NCI-H2107 (cell line): ENCODE measurements around the gene HIGD1B.

Source experiments
- DNase-seq: peaks from one replicate; lab custom pipeline; 2025; lab: John Stamatoyannopoulos, UW

The HIGD1B gene

GRCh38 chr17:44837196-44837595 is 10.5 kb upstream of the HIGD1B start:
- no peak for DNase-seq

DNA sequence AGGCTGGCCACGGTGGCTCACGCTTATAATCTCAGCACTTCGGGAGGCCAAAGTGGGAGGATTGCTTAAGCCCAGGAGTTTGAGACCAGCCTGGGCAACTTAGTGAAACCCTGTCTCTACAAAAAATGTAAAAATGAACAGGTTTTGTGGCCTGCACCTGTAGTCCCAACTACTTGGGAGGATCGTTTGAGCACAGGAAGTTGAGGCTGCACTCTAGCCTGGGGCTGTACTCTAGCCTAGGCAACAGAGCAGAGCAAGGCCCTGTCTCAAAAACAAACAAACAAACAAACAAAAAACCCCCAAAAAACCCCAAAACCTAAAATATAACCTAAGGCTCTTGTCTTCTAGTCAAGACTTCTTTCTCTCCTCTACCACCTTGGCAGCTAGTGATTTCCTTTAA is 7.4 kb upstream of the HIGD1B start:
- no peak for DNase-seq

GRCh38 chr17:44840936-44841335 is 6.7 kb upstream of the HIGD1B start:
- no peak for DNase-seq

GRCh38 chr17:44842748-44843147 is 4.9 kb upstream of the HIGD1B start:
- no peak for DNase-seq

- DNase-seq = no peak
Observed at GRCh38 chr17:44844390-44844830, 3.3 kb upstream of the HIGD1B start.

DNA sequence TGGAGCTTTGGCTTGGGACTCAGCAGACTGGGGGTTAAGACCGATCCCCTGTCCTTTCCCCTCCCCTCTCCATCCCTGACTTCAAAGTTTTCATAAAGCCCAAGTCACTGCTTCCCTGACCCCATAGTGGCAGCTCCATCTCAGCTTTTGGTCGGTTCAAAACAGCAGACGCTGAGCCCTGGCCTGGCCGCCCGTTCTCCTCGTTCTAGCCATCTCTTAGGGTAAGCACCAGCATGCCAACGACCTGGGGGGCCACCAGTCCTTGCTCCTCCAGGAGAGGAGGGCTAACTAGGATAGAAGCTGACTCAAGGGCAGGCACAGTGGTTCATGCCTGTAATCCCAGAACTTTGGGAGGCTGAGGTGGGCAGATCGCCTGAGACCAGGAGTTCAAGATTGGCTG is 1.5 kb upstream of the HIGD1B start:
- no peak for DNase-seq

GRCh38 chr17:44848257-44848795 is 643 bp downstream of the HIGD1B start:
- DNase-seq = no peak

DNA sequence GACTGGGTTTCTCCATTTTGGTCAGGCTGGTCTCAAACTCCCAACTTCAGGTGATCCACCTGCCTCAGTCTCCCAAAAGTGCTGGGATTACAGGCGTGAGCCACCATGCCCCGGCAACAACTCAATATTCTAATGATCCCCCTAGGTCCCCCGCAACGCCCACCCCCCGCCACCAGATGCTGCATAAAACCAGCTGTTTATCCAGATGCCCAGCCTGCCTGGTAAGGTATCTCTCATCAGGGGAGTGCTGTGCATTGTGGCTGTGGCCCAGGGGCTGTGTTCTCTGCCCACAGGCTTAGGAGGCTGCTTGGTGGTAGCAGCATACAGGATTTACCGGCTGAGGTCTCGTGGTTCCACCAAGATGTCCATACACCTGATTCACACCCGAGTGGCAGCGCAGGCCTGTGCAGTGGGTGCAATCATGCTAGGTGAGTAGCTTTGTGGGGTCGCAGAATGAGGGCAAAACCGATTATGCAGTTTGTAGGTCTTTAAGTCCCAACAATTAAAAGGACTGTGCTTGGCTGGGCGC is 1.3 kb downstream of the HIGD1B start:
- no peak for DNase-seq

DNA sequence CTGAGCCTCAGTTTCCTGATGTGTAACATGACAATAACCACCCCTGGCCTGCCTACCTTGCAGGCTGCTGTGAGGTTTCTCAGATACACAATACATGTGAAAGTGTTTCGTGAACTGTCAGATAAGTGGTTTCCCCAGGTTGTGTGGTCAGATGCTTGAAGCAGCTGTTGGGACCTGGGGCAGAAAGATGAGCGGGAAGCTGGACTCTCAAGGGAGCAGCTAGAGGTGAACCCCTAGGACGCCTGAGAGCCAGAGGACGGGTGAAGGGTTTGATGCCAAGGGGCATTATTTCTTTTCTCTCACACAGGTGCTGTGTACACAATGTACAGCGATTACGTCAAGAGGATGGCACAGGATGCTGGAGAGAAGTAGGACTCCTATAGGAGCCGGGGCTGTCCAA is 2.3 kb downstream of the HIGD1B start:
- no peak for DNase-seq

DNA sequence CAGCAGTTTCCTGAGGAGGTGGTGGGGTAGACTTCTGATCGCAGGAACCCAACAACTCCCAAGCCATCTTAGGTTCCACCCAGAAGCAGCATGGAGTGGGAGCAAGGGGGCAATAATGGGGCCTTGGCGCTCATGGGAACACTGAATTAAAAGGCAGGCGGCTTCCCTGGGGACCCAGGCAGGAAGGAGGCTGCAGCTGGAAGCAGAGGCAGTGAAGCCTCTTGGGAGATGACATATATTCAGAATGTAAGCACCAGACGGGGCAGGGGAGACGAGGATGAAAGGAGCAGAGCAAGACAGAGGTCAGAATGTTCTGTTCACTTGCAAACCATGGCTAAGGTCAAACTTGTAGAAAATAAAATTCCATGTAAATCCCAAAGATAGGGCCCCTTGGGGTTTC is 2.9 kb downstream of the HIGD1B start:
- no peak for DNase-seq

GRCh38 chr17:44854192-44854591 is 6.5 kb downstream of the HIGD1B start:
- no peak for DNase-seq

DNA sequence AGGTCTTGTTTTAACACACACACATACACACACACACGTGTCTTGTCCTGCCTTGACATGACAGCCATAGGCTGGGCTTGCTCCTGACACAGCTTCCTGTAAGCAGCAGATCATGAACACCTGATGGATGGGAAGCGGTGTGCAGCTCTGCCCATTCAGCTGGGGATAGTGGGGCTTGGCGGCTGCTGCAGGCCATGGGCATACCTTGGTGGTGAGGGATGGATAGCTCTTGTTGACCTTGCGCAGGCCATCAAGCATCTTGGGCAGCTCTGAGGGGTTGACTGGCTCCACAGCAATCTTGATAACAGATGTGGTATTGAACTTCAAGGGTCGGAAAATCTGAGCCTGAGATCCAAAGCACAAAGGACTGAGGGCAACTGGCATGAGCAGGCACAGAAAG is 12.0 kb downstream of the HIGD1B start:
- no peak for DNase-seq

DNA sequence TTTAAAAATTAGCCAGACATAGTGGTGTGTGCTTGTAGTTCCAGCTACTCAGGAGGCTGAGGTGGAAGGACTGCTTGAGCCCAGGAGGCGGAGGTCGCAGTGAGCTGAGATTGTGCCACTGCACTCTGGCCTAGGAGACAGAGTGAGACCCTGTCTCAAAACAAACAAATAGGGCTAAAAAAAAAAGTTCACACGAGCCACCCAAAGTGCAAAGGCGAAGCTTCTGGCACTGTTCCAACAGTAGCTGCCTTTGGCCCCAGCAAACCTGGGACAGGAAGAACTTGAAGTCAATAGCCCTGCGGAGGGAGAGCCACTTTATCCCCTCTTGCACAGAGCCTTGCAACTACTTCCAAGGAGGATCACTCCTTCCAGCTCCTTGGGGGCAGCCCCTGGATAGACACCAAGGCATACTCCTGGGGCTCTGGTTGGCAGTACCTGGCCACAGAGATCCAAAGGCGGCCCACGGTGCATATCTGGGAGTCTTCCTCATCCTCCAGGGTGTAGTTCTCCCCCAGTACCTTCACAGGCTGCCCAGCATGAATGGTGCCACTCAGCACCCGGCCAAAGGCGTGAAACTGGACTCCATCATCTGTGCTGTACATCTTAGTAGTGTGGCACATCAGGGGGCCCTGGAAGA is 14.7 kb downstream of the HIGD1B start:
- DNase-seq = no peak

GRCh38 chr17:44863061-44863918 is 15.6 kb downstream of the HIGD1B start:
- DNase-seq = no peak

DNA sequence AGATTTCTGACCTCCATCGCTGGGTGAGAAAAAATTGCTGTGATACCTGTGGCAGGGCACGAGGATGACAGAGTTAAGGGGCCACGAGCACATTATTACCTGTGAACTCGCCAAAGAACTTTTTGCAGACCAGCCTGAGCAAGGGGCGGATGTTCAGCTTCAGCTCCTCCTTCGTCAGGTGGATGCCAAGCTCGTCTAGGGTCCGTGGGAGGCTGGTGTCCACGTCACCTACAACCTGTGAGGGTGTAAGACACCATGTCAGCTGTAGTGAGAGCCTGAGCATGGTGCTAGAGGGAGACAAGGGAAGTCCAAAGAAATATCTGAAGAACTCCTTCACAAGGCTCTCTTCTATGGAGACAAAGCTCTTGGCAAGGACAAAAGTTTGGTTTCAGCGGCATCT is 17.1 kb downstream of the HIGD1B start:
- no peak for DNase-seq

DNA sequence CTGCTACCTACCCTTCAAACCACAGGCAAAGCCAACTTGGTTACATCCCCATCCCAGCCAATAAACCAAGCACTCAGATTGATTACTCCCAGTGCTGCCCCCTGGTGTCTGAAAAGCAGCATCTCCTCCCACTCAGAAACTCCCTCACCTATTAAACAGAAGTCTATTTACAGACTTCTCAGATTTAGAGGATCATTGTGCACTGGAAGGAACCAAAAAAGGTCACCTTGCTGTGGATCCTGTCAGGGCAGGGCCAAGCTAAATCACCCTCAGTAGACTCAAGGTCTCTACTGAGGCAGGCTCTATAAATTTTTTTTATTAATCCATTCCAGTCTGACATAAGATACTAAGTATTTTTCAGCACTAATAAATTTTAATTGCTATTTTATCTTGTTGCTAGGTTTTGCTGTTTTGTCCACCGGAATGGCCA is 17.6 kb downstream of the HIGD1B start:
- DNase-seq = peak; percentile 17

DNA sequence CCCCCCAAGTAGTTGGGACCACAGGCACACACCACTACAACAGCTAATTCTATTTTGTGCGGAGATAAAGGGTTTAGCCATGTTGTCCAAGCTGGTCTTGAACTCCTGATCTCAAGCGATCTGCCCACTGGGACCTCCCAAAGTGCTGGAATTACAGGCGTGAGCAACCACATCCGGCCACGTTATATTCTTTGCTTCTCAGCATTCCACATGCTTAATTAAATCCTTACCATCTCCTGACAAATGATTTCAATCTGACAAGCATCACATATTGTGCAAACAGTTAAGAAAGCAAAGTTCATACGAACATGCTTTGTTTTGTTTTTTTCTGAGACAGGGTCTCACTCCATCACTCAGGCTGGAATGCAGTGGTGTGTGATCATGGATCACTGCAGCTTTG is 18.2 kb downstream of the HIGD1B start:
- no peak for DNase-seq

- DNase-seq = no peak
Observed at GRCh38 chr17:44867841-44868240, 20.2 kb downstream of the HIGD1B start.

DNA sequence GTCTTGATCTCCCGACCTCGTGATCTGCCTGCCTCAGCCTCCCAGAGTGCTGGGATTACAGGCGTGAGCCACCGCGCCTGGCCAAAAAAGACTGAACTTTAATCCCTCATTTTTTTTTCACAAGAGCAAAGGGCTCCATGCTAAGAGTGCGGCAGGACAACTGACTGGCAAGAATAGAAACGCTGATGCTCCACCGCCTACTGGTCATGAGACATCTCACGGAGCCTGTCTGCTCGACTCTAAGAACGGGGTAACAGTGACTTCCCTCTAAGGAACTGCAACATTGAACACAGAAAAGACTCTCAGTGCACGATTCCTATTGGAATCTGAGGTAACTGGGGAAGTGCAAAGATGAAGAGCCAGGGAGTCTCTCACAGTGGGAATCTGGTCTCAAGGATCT is 23.9 kb downstream of the HIGD1B start:
- no peak for DNase-seq

DNA sequence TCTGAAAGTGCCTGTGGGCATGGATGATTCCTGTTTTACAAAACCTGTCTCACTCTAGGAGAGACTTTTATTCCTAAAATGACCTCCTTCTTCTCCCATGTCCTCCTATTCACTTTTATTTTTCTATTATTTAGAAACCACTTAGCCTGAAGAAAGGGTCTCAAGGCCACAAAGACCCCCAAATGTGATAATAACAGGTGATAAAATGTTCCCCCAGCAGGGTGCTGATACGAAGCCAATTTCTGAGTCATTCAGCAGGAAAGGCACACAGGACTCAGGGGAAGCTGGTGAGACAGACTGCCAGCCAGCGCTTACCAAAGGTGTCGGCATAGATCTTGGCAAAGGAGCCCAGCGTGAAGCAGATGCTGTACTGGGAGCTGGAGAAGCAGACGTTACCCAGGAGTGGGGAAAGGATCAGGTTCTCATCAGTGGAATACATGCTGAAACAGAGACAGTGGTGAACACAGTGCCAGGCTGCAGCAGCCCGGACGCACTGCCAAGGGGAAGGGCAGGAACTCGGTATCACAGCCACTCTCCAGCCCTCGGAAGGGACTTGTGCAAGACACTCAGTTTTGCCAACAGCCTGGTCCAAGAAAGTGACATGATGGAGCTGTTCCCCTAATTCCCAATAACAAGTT is 24.6 kb downstream of the HIGD1B start:
- peak; percentile 60 for DNase-seq

GRCh38 chr17:44875761-44876160 is 28.1 kb downstream of the HIGD1B start:
- no peak for DNase-seq

- no peak for DNase-seq
Observed at GRCh38 chr17:44877121-44877520, 29.4 kb downstream of the HIGD1B start.
